ENCODE data around the gene CD180. TPM values are rescaled to one million over a fixed set of nuclear protein-coding genes. Genes with fewer than 3 reads are reported as not detected.

Gene CD180
- total RNA-seq, 1 experiment from 2014 or later: not detected

- no peaks in the 10 kb centered on the region for H3K27me3 ChIP-seq (ENCODE audit: control insufficient read depth, insufficient read depth, low read length)
- no peaks in the 10 kb centered on the region for H3K36me3 ChIP-seq (ENCODE audit: control insufficient read depth, insufficient read depth, low read length)
- ATAC-seq: no peak
- H3K4me1 ChIP-seq (ENCODE audit: control insufficient read depth, insufficient read depth, low read length): no peaks in the 10 kb centered on the region
- TF ChIP-seq POLR2AphosphoS5 (IDR thresholded peaks at IDR 0.05; ENCODE audit: low read depth, low read length) (no peak), SIN3A (IDR thresholded peaks at IDR 0.05; ENCODE audit: borderline replicate concordance, insufficient read depth, low read depth, low read length) (no peak), TCF7L2 (IDR thresholded peaks at IDR 0.05; ENCODE audit: low read depth, low read length) (no peak)
- TF ChIP-seq, protein P1, sequence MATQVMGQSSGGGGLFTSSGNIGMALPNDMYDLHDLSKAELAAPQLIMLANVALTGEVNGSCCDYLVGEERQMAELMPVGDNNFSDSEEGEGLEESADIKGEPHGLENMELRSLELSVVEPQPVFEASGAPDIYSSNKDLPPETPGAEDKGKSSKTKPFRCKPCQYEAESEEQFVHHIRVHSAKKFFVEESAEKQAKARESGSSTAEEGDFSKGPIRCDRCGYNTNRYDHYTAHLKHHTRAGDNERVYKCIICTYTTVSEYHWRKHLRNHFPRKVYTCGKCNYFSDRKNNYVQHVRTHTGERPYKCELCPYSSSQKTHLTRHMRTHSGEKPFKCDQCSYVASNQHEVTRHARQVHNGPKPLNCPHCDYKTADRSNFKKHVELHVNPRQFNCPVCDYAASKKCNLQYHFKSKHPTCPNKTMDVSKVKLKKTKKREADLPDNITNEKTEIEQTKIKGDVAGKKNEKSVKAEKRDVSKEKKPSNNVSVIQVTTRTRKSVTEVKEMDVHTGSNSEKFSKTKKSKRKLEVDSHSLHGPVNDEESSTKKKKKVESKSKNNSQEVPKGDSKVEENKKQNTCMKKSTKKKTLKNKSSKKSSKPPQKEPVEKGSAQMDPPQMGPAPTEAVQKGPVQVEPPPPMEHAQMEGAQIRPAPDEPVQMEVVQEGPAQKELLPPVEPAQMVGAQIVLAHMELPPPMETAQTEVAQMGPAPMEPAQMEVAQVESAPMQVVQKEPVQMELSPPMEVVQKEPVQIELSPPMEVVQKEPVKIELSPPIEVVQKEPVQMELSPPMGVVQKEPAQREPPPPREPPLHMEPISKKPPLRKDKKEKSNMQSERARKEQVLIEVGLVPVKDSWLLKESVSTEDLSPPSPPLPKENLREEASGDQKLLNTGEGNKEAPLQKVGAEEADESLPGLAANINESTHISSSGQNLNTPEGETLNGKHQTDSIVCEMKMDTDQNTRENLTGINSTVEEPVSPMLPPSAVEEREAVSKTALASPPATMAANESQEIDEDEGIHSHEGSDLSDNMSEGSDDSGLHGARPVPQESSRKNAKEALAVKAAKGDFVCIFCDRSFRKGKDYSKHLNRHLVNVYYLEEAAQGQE (IDR thresholded peaks at IDR 0.05; ENCODE audit: insufficient read depth in 1 of 2, low read depth in 2 of 2, low read length in 1 of 2): no peak
- TF ChIP-seq, protein P2, sequence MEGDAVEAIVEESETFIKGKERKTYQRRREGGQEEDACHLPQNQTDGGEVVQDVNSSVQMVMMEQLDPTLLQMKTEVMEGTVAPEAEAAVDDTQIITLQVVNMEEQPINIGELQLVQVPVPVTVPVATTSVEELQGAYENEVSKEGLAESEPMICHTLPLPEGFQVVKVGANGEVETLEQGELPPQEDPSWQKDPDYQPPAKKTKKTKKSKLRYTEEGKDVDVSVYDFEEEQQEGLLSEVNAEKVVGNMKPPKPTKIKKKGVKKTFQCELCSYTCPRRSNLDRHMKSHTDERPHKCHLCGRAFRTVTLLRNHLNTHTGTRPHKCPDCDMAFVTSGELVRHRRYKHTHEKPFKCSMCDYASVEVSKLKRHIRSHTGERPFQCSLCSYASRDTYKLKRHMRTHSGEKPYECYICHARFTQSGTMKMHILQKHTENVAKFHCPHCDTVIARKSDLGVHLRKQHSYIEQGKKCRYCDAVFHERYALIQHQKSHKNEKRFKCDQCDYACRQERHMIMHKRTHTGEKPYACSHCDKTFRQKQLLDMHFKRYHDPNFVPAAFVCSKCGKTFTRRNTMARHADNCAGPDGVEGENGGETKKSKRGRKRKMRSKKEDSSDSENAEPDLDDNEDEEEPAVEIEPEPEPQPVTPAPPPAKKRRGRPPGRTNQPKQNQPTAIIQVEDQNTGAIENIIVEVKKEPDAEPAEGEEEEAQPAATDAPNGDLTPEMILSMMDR (IDR thresholded peaks at IDR 0.05): no peak
- no peak overlapping the region for H3K27ac ChIP-seq (ENCODE audit: low read length)
- no peak for DNase-seq (ENCODE audit: low read depth, low spot score)
- CTCF ChIA-PET: no interaction called here
- H3K4me3 ChIP-seq (ENCODE audit: low read depth in 2 of 2, low read length in 2 of 2): no peak overlapping the region
- BruUV-seq (replicated peaks): no TSS peak
- intact Hi-C loops (cut with micrococcal nuclease; ENCODE audit: unreplicated experiment): no loop called here
- in situ Hi-C loops (cut with HindIII; ENCODE audit: low pct_unique_long_range_greater_than_20kb, low sequenced_read_pairs): no loop called here
- POLR2A ChIA-PET: no interaction called here
- no peaks in the 10 kb centered on the region for H3K9me3 ChIP-seq (ENCODE audit: control insufficient read depth, insufficient read depth, low read depth, low read length)
Observed at GRCh38 chr5:67178966-67179365, 17.6 kb downstream of the CD180 start.

GRCh38 chr5:67178085-67178484 lies 18.5 kb downstream of the CD180 start:
- ATAC-seq (no peak), DNase-seq (ENCODE audit: low read depth, low spot score) (no peak)
- intact Hi-C loops (cut with micrococcal nuclease; ENCODE audit: unreplicated experiment) (no loop called here), in situ Hi-C loops (cut with HindIII; ENCODE audit: low pct_unique_long_range_greater_than_20kb, low sequenced_read_pairs) (no loop called here)
- POLR2A ChIA-PET: no interaction called here
- H3K36me3 ChIP-seq (ENCODE audit: control insufficient read depth, insufficient read depth, low read length): no peaks in the 10 kb centered on the region
- TF ChIP-seq, protein P2 (IDR thresholded peaks at IDR 0.05): no peak
- TF ChIP-seq POLR2AphosphoS5 (IDR thresholded peaks at IDR 0.05; ENCODE audit: low read depth, low read length) (no peak), TCF7L2 (IDR thresholded peaks at IDR 0.05; ENCODE audit: low read depth, low read length) (no peak), SIN3A (IDR thresholded peaks at IDR 0.05; ENCODE audit: borderline replicate concordance, insufficient read depth, low read depth, low read length) (no peak)
- TF ChIP-seq, protein P1 (IDR thresholded peaks at IDR 0.05; ENCODE audit: insufficient read depth in 1 of 2, low read depth in 2 of 2, low read length in 1 of 2): no peak
- no peaks in the 10 kb centered on the region for H3K4me1 ChIP-seq (ENCODE audit: control insufficient read depth, insufficient read depth, low read length)
- no peak overlapping the region for H3K4me3 ChIP-seq (ENCODE audit: low read depth in 2 of 2, low read length in 2 of 2)
- H3K27me3 ChIP-seq (ENCODE audit: control insufficient read depth, insufficient read depth, low read length): no peaks in the 10 kb centered on the region
- no TSS peak for BruUV-seq (replicated peaks)
- no peak overlapping the region for H3K27ac ChIP-seq (ENCODE audit: low read length)
- CTCF ChIA-PET: no interaction called here
- no peaks in the 10 kb centered on the region for H3K9me3 ChIP-seq (ENCODE audit: control insufficient read depth, insufficient read depth, low read depth, low read length)
